Activated T-cell treated with anti-CD3 and anti-CD28 coated beads for 4 hours (primary cell): ENCODE data around the gene GP1BB.

ENCODE experiments used
- DNase-seq: peaks from one replicate; pipeline ENCODE4 v3.0.0-alpha.2; 2020

GP1BB gene

DNA sequence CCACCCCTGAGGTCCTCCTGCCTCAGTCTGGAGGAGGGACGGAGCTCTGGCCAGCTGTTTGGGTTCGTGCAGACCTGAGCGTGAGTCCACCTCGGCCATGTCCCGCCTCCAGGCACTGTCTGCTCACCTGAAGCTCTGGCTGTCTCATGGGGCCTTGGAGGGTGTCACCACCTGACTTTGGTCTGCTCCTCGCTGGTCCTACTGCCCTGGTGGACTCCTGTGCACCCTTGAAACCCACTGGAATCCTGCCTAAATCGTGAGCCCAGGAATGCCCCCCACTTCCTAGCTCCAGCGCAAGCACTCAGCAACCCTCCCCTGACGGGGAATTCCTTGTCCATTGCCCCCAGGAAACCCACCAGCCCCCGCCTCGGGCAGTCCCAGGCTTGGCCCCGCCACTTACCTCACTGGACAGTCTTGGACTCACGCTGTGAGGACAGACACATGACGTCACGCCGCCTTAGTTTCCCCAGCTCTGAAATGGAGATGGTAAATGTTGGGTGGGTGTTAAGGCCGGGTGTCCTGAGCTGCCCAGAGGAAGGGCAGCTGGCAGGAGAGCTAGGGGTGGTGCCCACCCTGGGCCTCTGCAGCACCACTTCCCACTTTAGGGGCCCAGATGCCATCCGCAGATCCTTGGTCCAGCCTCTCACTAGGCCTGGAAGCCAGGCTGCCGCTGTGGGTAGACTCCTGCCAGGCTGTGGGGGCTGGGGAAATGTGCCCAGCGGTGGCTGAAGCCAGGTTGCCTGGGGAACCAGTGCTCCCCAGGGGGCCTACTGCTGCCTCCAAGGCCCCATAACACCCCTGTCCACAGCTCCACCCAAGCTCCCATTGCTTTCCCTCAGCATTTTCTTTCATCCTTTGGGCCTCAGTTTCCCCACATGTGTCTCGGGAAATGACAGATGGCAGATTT is 19.1 kb downstream of the GP1BB start:
- DNase-seq = no peak

DNA sequence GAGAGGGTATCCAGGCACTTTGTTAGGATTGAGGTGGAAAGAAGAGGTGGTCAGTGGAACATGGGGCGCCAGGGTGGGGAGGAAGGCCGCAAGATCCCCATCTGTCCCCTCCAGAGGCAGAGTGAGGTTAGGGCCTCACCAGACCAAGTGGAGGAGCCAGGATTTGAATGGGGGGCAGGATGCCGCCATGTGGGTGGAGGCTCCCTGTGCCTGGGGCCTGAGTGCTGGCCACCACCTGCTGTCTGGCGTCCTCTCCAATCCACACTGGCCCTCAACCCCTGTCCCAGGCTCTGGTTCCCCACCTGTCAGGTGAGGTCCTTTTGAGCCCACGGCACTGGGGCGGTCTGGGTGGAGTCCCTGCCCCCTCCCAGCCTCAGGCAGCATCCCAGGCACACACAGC is 19.7 kb downstream of the GP1BB start:
- DNase-seq = no peak

DNA sequence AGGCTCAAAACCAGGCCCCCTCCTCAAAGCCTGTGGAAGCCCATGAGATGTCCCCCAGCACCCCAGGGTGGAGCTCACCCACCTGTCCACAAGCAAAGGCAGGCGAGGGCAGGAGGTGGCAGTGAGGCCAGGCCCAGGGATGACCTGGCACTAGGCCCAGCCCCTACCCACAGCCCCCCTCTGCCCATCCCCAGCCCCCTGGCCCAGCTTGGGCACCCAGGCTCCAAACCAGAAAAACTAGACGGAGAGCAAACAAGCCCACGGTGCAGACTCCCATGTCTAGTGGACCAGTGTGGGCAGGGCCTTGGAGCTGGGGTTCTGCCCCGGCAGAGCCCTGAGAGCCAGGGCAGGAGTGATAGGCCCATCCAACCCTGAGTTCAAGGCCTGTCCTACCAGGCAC is 20.3 kb downstream of the GP1BB start:
- no peak for DNase-seq

DNA sequence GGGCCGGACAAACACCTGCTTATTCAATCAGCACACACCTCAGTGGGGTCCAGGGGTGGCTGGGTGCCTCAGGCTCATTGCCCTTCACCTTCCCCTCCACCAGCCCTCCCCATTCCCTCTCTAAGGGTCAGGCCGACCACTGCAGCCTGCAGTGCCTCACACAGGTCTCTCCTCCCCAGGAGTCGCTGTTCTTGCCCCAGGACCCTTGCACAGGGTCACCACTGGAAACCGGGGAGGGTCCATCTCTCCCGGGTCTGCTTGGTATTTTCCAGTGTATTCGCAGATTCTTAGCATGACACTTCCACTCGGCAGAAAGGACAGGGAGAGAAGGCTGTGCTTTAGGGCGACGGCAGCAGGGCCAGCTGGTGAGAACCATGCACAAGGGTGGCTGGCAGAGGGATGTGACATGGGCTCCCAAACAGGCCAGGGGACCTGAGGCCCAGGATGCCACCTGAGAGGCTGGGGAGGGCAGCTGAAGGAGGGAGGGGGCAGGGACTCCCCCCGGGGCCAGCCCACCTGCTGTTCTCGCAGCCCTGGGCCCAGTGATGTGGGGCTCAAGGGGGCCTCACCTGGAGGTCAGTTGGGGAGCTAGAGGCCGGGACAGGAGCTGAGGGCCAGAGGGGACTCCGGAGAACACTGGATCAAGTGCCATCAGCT is 21.1 kb downstream of the GP1BB start:
- DNase-seq = no peak

DNA sequence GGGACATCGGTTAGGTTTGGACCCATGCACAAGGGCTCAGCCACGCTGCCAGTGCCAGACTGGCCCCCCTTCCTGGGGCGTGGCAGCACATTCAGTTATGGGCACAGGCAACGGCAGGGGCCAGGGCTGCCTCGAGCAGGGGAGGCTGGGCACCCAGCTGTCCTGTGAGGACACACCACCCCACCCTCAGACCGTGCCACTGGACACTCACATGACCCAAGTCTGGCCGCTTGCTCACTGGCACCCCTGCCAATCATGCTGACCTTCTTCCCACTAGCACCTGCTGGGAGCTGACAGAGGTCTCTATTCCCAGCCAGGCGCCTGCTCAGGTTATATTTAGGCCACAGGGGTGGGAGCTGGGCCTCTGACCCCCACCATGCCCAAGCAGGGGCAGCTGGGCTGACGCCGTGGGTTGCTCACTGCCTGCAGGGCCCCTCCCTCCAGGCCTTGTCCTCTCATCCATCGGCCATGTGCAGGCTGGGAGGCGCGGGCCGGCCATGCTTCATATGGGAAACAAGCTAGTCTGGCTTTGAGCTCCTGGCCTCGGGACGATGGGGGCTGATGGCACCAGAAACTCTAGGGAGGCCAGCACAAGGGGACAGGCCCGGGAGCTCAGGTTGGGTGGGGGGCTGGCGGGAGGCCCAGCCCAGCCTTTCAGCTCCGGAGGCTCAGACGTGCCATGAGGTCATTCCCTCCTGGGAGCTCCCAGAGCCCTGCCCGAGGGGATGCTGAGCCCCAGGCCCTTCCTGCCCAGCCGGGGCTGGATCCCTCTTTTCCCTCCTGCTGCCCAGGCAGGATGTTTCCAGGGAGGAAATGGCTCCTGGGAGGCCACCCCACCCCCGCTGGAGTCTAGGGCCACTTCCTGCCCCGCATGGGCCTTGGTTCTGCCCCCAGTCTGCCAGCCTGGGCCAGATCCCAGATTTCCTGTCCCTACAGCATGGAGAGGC is 22.1 kb downstream of the GP1BB start:
- no peak for DNase-seq

DNA sequence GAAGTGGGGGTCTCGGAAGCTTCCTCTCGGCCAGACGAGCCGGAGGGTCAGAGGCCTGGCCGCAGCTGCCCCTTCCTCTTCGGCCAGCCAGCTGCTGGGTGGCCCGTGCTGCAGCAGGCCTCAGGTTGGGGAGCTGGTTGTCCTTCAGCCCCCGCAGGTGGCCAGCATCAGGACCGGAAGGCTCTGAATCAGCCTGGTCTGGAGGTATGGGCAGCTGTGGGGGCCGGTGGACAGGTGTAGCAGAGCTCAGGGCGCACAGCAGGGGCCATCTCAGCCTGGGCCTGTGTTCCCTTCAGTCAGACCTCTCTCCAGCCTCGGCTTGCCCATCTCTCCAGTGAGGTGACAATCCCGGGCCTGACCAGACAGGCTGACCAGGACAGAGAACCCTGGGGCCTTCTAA is 23.4 kb downstream of the GP1BB start:
- DNase-seq = no peak

DNA sequence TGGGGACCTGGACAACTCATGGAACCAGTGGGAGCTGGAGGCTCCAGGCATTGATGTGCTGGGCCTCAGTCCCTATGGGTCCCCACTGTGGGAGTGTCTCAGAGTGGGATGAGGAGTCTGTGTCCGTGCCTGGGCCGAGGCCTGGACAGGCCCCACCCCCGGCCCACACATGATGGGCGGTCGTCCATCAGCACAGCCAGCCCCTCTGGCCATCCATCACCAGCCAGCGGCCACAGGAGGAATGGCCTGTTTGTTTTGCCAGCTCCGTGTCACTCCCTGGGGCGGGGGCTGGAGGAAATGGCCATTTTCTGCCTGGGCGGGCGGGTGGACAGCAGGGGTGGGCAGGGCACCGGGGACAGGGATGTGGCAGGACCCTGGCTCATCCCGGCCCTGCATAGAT is 24.2 kb downstream of the GP1BB start:
- no peak for DNase-seq

DNA sequence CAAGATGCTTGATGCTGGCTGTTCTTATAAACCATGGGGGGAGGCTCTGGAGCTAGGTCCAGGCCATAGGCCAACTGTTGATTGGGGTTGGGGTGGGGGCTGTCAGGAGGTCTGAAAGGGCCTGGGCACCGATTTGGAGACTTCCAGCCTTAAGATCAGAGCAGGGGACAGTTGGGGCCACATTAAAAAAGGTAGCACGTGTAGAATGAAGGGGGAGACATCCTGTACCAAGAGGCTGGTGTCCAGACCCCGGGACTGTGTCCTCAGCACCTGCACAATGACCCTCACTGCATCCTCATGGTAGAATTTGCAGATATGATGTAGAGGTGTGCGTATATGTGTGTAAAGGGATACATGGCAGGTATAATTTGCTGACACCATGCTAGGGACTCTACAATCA is 24.8 kb downstream of the GP1BB start:
- no peak for DNase-seq

DNA sequence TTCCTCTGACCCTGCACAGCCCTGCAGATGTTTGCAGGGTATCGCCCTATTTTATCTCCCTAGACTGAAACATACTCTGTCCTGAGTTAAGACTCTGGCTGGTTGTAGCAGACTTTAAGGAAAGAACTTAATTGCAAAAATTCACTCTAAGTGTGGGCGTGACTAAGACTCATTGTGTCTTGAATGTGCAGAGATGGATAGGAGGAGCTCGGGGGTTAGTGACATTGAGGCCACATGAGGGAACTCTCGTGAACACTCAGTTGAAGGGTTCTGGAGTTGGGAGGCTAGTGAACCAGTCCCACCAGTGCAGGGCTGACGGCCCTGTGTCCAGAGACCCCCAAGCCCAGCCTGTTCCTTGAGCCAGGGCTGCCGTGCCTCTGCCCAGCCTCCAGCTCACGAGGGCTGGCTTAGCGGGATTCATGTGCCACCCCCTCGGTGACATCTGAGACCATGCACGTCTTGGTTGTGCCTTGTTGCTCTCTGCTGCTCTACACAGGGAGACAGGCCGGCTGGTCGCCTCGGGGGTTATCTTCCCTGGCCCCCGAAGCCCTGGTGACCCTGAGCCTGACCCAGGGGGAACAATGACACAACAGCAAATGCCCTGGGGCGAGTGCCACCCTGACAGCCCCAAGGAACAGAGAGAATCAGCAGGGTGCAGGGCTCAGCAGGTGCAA is 25.8 kb downstream of the GP1BB start:
- DNase-seq = no peak

DNA sequence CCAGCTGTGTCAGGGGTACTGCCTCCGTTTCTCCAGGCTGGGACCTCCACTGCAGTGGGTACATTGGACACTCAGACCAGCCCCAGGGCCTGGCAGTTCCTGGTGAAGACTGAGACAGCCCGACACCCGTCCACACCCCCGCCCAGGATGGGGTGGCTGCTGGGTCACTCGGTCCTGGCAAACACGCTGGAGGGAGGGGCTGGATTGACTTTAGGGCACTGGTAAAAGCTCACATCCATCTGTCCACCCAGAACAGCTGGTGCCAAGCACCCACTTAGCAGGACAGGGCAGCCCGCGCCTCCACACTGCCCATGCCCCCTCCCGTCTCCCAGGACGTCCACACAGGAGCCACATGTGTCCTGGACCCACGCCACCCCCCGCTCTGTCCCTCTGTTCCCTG is 26.5 kb downstream of the GP1BB start:
- DNase-seq = no peak

DNA sequence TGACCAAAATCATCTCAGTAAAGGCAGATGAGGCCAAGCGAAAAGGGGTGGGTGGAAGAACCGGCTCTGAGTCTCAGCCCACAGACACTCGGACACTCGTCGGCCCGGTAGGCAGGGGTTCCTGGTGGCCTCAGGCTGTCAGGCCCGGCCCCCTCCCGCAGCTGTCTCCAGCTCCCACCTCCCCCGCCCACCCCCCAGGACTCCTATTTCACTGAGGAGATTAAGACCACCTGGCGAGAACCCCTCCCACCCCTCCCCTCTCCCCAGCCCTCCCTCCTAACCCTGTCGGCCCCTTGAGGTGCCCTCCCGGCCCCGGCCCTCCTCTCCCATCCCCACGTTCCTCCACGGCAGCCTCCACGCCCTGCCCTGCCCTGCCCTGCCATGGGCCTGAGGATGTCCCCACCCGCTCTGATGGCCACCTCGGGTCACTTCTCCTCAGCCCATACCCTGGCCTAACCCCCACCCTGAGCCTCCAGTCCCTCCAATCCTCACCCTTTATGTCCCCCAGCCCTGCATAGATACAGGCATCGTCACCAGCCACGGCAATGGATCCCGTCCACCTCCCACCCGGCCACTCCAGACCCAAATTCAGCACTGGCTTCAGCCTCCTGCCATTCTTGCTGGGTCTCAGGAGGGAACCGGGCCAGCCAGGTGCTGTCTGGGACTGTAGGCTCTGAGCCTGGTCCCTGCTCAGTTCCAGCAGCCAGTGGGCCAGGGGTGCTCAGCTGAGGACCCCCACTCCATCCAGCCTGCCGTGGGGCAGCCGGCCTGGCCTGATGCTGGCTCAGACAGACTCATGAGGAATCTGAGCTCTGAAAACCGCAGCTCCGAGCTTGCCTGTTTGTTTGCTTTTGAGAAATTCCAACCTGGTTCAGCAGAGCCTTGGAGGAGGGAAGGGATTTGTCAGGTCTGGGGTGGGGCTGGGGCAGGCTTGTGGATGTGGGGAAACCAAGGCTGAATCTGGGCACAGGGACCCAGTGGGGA is 27.5 kb downstream of the GP1BB start:
- DNase-seq = no peak

DNA sequence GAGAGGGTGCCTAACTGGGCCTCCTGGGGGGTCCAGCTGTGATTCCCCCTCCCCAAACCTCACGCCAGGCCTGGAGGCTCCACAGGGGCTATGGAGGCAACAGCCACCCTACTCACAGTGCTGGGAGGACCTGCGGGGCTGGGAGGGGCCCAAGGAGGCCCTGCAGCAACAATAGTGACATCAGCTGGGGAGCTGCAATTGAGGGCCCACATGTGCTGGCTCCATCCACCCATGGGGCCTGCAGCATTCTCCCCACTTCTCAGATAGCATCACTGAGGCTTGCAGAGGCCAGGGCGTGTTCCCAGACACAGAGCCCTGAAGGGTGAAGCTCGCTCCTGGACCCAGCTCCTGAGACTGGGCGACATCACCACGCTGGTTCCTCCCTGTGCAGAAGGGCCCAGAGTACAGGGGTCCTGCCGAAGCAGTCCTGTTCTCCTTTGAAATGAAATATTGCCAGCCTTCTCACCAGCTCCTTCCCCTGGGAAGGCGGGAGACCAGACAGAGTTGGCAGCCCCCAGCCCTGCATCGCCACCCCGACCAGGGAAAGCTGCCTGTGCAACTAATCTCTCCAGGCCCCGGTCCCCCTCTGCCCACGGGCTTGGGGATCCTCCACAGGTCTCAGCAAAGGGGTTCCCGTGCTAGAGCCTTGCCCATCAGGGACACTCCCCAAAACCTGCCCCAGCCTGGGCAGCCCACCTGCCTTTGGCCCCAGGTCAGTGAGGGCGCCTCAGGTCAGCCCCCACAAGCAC is 28.3 kb downstream of the GP1BB start:
- DNase-seq = no peak

DNA sequence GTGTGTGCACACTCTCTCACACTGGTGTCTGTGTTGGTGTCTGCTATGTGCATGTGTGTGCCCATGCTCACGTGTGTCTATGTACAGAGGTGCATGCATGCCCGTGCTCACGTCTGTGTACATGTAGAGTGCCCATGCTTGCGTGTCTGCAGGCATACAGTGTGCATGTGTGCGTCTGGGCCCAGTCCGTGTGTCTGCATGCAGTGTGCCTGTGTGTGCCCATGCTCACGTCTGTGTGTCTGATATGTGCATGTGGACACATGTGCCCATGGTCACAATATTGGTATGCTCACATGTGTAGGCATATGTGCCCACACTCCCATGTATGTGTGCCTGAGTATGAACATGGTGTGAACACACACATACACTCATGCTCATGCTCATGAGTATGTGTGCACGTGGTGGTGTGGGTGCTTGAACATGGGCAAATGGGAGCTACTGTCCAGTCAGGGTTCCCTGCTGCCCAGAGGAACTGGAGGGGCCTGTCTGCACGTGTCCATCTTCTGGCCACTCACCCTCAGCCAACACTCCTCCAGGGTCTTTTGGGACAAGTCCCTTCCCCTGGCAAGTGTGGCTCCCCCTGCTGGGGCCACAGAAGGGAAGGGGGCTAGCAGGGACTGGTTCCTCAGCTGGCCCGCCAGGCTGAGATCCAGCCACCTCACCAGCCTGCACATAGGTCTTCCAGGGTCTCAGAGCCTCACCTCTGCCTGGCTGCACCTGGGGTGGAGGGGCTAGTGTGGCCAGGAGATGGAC is 29.9 kb downstream of the GP1BB start:
- DNase-seq = no peak

DNA sequence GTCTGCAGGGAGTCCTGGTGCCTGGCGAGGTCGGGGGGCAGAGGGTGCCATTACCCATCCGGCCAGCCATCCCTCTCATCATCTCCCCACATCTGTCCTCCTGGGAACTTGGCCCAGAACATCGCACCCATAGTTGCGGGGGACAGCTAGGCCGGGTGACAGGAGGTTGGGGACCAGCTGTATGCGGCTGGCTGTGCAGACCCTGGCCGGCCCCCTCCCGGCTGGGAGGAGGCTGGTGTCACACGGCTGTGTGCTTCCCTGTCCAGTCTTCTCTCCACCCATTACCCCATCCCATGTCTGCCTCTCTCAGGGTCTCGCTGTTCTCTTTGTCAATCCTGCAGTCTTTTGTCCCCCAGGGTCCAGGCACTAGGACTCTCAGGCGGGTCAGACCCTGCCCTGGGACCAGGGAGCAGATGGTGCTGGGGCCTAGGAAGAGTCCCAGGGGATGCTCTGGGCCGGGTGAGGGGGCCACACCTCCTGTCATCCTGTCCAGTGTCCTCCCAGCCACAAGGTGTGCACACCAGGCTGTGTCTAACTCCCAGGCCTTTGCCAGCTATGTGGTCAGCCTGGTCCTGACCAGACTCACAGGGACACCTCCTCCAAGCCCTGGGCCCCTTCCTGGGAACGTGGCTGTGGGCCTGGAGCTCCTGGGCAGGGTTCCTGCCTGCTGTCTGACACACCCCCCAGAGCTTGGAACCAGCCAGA is 30.8 kb downstream of the GP1BB start:
- DNase-seq = no peak

DNA sequence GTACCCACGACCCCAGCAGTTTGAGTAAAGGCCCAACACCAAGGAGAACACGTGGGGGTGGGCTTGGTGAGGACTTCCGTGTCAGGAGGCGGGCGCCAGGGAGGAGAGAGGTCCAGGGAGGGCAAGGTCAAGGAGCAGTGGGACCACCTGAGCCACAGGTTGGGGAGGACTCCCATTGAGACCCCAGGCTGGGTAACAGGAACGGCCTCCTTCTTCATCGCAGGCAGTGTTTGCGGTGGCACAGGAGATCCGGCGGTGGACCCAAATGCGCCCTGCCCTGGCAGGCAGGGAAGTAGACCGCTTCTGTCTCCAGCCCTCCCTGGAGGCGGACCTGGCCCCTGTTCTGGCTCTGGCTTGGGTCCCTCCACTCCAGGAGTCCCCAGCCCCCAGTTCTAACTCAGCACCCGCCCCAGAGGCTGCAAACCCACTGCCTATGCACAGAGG is 31.4 kb downstream of the GP1BB start:
- no peak for DNase-seq

DNA sequence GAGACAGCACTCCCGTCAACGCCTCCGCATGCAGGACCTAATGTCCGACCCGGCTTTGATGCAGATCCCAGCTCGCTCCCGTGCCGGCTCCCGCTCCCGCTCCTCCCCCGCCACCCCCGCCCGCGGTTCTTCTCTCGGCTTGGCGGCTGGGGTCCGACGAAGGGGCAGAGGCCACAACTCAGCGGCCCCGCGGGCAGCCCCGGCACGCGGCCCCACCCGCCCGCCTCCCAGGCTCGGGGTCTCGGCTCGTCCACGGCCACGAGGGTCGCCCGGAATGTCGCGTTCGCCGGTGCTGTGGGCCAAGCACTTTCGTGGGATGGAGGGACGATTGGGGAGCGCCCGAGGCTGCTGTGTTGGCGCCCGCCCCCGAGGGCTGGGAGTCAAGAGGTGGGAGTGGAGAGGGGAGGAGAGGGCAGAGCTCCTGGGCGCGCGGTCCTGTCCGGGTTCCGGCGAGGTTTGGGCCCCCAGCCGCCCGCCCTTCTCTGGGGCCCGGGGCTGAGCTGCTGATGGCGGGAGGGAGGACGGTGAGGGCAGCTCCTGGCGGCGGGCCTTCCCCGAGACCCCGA is 31.9 kb downstream of the GP1BB start:
- DNase-seq = no peak

DNA sequence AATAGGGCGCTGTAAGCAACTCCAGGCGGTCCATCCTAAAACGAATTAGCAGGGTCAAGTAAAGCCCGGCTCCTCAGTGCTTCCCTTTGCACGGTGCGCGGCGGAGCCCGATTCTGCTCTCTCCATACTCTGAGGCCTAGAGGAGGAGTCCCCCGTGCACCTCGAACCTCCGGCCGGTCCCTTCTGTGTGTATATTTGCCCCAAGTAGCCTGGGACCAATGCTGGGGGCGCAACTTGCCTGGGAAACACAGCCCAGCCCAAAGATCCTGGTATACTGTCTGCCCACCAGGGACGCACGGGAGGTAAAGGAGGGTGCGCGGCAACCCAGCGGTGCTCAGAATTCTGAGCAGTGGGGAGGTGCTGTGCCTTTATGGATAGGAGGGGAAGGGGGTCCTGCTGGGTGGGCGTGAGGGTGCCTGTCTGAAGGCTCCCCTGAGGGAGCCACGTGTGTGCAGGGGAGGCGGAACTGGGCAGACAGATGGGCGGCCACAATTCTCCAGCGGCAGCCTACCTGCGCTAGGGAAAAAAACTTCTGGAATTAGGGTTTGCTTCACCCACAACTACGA is 32.5 kb downstream of the GP1BB start:
- DNase-seq = no peak
